Kidney tubule cell (primary cell): ENCODE data around the gene KY.
A peak's percentile ranks its signal among the peaks of the same experiment; 100 is the strongest.

Experiments
- DNase-seq: peaks from one replicate; pipeline ENCODE4 v3.0.0-alpha.2; 2018; ENCODE audit warnings: low spot score

KY gene

GRCh38 chr3:134672571-134672970 is 21.7 kb upstream of the KY start:
- DNase-seq, result no peak

- DNase-seq, result no peak
Measured at GRCh38 chr3:134667956-134668355, 17.1 kb upstream of the KY start.

GRCh38 chr3:134667406-134667805 is 16.6 kb upstream of the KY start:
- DNase-seq, result peak; percentile 66

- peak; percentile 10 for DNase-seq
Measured at GRCh38 chr3:134666885-134667284, 16.1 kb upstream of the KY start.

- DNase-seq, result peak; percentile 85
Measured at GRCh38 chr3:134666466-134666865, 15.6 kb upstream of the KY start.

- no peak for DNase-seq
Measured at GRCh38 chr3:134666052-134666451, 15.2 kb upstream of the KY start.

- DNase-seq, result no peak
Measured at GRCh38 chr3:134665243-134665642, 14.4 kb upstream of the KY start.

- DNase-seq, result peak; percentile 24
Measured at GRCh38 chr3:134663721-134664456, 13.1 kb upstream of the KY start.

GRCh38 chr3:134660046-134660441 is 9.2 kb upstream of the KY start:
- no peak for DNase-seq

- no peak for DNase-seq
Measured at GRCh38 chr3:134659391-134660045, 8.7 kb upstream of the KY start.

GRCh38 chr3:134658555-134658954 is 7.7 kb upstream of the KY start:
- no peak for DNase-seq

- DNase-seq, result no peak
Measured at GRCh38 chr3:134656211-134656800, 5.5 kb upstream of the KY start.

- DNase-seq, result no peak
Measured at GRCh38 chr3:134655706-134656105, 4.9 kb upstream of the KY start.

- no peak for DNase-seq
Measured at GRCh38 chr3:134654031-134654430, 3.2 kb upstream of the KY start.

GRCh38 chr3:134652886-134653630 is 2.2 kb upstream of the KY start:
- DNase-seq, result no peak

GRCh38 chr3:134652409-134652831 is 1.6 kb upstream of the KY start:
- DNase-seq, result peak; percentile 62

GRCh38 chr3:134651347-134652041 is 672 bp upstream of the KY start:
- peak; percentile 35 for DNase-seq

- no peak for DNase-seq
Measured at GRCh38 chr3:134649106-134649705, 1.6 kb downstream of the KY start.

GRCh38 chr3:134647902-134648760 is 2.7 kb downstream of the KY start:
- DNase-seq, result no peak

- no peak for DNase-seq
Measured at GRCh38 chr3:134646086-134646485, 4.7 kb downstream of the KY start.

- no peak for DNase-seq
Measured at GRCh38 chr3:134645515-134645914, 5.3 kb downstream of the KY start.
